HG02798 (cell line): ENCODE data around the gene TBC1D30.
A peak's percentile ranks its signal among the peaks of the same experiment; 100 is the strongest.

Experiments
- ATAC-seq: cut with Tn5 transposase; IDR thresholded peaks from one replicate; pipeline ENCODE4 v1.9.1; 2021; ENCODE audit warnings: mild to moderate bottlenecking; ENCODE audit not compliant: unreplicated experiment, poor library complexity

The TBC1D30 gene

DNA sequence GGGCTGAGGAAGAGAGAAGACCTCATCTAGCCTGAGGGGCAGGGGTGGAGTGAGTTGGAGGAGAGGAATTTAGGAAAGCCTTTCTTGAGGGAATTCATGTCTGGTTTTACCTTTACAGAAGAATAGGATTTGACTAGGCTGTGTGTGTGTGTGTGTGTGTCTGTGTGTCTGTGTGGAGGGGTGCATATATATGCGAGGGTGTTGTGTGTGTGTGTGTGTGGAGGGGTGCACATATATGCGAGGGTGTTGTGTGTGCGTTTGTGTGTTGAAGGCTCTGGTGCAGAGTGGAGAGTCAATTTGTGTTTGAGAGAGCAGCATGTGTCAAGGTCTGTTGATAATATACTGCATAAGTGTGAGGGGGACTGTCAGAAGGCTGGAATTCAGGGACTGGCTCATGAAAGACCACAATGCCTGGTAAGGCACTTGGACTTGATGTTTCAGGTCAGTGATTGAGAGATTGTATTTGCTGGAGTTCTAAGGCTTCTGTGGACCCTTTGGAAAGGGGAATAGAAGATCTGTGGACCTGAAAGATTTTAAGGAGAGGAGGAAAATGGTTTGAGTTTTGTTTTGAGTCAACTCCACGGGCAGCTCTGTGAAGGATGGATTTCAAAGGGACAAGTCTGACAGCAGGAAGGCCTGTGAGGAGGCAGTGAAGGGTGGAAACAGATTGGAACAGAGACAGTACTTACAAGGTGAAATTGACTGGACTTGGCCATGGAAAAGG is 34.6 kb downstream of the TBC1D30 start:
- ATAC-seq: no peak

- no peak for ATAC-seq
These were observed 36.1 kb downstream of the TBC1D30 start for GRCh38 chr12:64860446-64860998.

DNA sequence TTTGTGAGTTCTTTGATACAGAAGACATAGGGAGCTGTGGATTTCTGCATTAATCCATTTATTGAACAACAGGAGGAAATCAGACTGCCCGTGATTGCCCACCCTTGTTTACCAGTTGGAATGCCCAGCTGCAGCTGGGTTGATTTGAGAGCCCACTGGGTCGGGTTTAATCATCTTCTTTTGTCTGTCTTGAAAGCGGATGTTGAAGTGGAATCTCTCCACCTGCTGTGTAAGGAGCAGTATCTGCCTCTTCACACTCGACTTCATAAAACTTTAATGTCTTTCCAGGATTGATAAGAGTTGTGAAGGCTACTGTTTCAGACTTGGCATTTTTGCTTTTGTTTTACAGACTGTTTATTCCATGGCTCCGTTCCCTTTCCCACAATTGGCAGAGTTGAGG is 39.9 kb downstream of the TBC1D30 start:
- ATAC-seq: no peak

- ATAC-seq: no peak
These were observed 50.7 kb downstream of the TBC1D30 start for GRCh38 chr12:64875186-64875585.

- ATAC-seq: peak; percentile 2
These were observed 52.1 kb downstream of the TBC1D30 start for GRCh38 chr12:64876388-64877071.

GRCh38 chr12:64877363-64878004 is 53.0 kb downstream of the TBC1D30 start:
- peak; percentile 81 for ATAC-seq

GRCh38 chr12:64882687-64883086 is 58.2 kb downstream of the TBC1D30 start:
- no peak for ATAC-seq

GRCh38 chr12:64883264-64884163 is 59.1 kb downstream of the TBC1D30 start:
- peak; percentile 46 for ATAC-seq

DNA sequence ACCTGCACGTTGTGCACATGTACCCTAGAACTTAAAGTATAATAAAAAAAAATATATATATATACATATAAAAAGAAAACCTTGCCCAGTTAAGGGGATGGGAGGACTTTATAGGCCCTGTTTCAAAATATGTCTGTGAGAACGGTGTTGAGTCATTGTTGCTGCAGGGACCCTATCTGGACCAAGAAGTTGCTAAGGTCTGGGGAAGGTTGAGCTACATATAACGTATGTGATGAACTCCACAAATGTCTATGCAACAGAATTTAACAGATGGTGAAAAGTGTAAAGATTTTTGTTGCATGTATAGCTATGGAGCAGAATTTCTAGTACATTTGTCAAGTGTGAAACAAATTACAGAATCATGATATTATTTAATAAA is 59.7 kb downstream of the TBC1D30 start:
- ATAC-seq: no peak

GRCh38 chr12:64884728-64885127 is 60.3 kb downstream of the TBC1D30 start:
- ATAC-seq: no peak

- no peak for ATAC-seq
These were observed 65.2 kb downstream of the TBC1D30 start for GRCh38 chr12:64889434-64890216.

DNA sequence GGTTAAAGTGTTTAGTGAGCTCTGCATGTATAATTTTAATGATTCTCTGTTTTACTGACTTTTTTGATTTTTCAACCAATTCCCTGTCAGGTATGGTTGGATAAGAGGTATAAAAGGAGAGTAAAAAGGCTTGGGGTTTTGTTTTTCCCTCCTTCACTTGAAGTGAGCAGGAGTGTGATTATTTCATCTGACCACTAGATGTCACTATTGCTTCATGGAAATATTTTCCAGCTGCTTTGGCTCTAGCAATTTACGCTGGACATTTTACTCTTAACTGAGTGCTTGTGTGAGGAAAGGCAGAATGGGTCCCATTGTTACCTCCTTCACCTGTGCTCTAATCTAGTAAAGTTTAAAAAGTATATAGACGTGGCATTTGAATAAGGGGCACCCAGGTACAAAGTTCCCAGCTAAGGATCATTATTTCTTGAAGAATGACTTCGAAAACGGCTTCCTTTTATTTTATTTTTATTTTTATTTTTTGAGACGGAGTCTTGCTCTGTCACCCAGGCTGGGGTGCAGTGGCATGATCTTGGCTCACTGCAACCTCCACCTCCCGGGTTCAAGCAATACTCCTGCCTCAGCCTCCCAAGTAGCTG is 66.5 kb downstream of the TBC1D30 start:
- ATAC-seq: peak; percentile 65

DNA sequence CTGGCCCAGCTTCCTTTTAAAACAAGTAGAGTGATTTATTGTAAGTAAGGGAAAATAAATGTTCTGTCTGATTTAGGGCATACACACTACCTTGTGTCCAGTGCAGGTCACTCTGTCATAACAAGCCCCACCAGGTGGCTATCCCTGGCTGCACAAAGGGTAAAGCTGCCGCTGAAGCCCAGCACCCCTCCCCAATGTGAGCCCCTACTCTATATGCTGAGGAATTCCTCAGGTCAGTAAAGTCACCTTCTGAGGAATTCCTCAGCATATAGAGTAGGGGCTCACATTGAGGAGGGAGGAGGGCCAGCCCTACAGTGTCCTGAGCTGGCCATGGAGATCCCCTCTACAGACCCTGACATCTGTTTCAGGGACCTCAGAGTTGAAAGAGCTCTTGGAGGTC is 67.2 kb downstream of the TBC1D30 start:
- ATAC-seq: no peak

- ATAC-seq: no peak
These were observed 68.1 kb downstream of the TBC1D30 start for GRCh38 chr12:64892561-64892960.

DNA sequence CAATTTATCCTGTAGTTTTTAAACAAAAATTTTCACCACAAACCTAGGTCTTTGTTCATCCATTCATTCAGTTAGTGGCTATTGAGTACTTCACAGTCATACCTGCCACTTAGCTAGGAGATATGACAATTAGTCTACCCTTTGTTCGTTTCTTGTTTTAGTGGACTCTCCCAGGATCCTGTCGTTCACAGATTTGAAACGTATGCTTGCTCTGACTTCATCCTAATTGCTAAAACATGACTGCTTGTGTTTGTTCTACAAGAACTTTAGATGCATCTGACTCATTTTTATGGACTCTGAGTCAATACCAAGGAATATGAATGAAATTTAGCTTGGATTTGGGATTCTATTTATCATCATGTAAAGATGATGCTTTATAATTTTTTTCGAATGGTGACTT is 69.5 kb downstream of the TBC1D30 start:
- ATAC-seq: no peak

- no peak for ATAC-seq
These were observed 70.5 kb downstream of the TBC1D30 start for GRCh38 chr12:64894827-64895475.

DNA sequence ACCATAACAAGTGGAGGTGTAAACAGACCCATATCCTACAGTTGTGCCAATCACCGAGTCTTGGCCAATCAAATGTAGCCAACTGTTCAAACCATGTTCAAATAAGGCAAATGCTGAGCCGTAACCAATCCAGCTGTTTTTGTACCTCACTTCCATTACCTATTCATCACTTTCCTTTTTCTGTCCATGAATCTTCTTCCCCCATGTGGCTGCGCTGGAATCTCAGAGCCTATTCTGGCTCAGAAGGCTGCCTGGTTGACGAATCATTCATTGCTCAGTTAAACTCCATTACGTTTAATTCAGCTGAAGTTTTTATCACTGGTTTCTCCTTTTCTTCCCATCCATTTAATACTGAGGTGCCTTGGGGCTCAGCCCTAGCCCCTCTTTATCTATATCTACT is 71.1 kb downstream of the TBC1D30 start:
- no peak for ATAC-seq

GRCh38 chr12:64900540-64900939 is 76.1 kb downstream of the TBC1D30 start:
- ATAC-seq: no peak
